ENCODE measurements around the gene NHLRC2. TPM values are rescaled to one million over a fixed set of nuclear protein-coding genes. Genes with fewer than 3 reads are reported as not detected.
A peak's percentile ranks its signal among the peaks of the same experiment; 100 is the strongest.

The NHLRC2 gene
- total and polyA plus RNA-seq, 2 of the 13 experiments (the other 11 are each of a cell fraction or from before 2014, with no cell fraction given), result 7.6 to 12.7 TPM

GRCh38 chr10:113958631-113959382 is 104.3 kb downstream of the NHLRC2 start (continued):
- TF ChIP-seq PPARG (CRISPR knock-in tag; conservative IDR thresholded peaks at IDR 0.05) (0 out of 2 replicates have a peak, but pooled peaks have one; percentile 25), ZNF564 (CRISPR knock-in tag; IDR thresholded peaks at IDR 0.05) (no peak), RBAK (CRISPR knock-in tag; IDR thresholded peaks at IDR 0.05) (no peak), ZNF264 (CRISPR knock-in tag; IDR thresholded peaks at IDR 0.05) (peak; percentile 36; the same call in 1 of the 2 replicates), SP2 (CRISPR knock-in tag; IDR thresholded peaks at IDR 0.05) (no peak), IKZF5 (CRISPR knock-in tag; IDR thresholded peaks at IDR 0.05) (0 out of 2 replicates have a peak, but pooled peaks have one; percentile 50), IRF9 (CRISPR knock-in tag; IDR thresholded peaks at IDR 0.05; ENCODE audit: borderline replicate concordance) (no peak), HDAC2 (CRISPR knock-in tag; IDR thresholded peaks at IDR 0.05) (peak; percentile 65; the same call in 1 of the 2 replicates), ZNF672 (CRISPR knock-in tag; IDR thresholded peaks at IDR 0.05) (no peak), XRCC5 (optimal IDR thresholded peaks at IDR 0.05; ENCODE audit: low read length) (no peak), ZMYM2 (CRISPR knock-in tag; IDR thresholded peaks at IDR 0.05) (no peak), ZNF275 (CRISPR knock-in tag; IDR thresholded peaks at IDR 0.05; ENCODE audit: borderline replicate concordance) (no peak), ATF7-NPFF (CRISPR knock-in tag; IDR thresholded peaks at IDR 0.05; ENCODE audit: low read depth) (no peak), ZZZ3 (CRISPR knock-in tag; IDR thresholded peaks at IDR 0.05; ENCODE audit: borderline replicate concordance) (no peak), ATM (IDR thresholded peaks at IDR 0.05; ENCODE audit: borderline replicate concordance) (no peak), ZNF660 (CRISPR knock-in tag; IDR thresholded peaks at IDR 0.05; ENCODE audit: borderline replicate concordance, low read depth) (no peak), SOX13 (IDR thresholded peaks at IDR 0.05) (no peak), SOX13 (CRISPR knock-in tag; conservative IDR thresholded peaks at IDR 0.05 in 1 of 2, IDR thresholded peaks at IDR 0.05 in 1 of 2) (no peak), ZFP36L2 (CRISPR knock-in tag; IDR thresholded peaks at IDR 0.05) (no peak)
- TF ChIP-seq, protein P1, sequence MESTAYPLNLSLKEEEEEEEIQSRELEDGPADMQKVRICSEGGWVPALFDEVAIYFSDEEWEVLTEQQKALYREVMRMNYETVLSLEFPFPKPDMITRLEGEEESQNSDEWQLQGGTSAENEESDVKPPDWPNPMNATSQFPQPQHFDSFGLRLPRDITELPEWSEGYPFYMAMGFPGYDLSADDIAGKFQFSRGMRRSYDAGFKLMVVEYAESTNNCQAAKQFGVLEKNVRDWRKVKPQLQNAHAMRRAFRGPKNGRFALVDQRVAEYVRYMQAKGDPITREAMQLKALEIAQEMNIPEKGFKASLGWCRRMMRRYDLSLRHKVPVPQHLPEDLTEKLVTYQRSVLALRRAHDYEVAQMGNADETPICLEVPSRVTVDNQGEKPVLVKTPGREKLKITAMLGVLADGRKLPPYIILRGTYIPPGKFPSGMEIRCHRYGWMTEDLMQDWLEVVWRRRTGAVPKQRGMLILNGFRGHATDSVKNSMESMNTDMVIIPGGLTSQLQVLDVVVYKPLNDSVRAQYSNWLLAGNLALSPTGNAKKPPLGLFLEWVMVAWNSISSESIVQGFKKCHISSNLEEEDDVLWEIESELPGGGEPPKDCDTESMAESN (CRISPR knock-in tag; conservative IDR thresholded peaks at IDR 0.05), result no peak
- TF ChIP-seq, protein P2, sequence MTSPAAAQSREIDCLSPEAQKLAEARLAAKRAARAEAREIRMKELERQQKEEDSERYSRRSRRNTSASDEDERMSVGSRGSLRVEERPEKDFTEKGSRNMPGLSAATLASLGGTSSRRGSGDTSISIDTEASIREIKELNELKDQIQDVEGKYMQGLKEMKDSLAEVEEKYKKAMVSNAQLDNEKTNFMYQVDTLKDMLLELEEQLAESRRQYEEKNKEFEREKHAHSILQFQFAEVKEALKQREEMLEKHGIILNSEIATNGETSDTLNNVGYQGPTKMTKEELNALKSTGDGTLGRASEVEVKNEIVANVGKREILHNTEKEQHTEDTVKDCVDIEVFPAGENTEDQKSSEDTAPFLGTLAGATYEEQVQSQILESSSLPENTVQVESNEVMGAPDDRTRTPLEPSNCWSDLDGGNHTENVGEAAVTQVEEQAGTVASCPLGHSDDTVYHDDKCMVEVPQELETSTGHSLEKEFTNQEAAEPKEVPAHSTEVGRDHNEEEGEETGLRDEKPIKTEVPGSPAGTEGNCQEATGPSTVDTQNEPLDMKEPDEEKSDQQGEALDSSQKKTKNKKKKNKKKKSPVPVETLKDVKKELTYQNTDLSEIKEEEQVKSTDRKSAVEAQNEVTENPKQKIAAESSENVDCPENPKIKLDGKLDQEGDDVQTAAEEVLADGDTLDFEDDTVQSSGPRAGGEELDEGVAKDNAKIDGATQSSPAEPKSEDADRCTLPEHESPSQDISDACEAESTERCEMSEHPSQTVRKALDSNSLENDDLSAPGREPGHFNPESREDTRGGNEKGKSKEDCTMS (CRISPR knock-in tag; conservative IDR thresholded peaks at IDR 0.05), result no peak
- TF ChIP-seq, protein P3, sequence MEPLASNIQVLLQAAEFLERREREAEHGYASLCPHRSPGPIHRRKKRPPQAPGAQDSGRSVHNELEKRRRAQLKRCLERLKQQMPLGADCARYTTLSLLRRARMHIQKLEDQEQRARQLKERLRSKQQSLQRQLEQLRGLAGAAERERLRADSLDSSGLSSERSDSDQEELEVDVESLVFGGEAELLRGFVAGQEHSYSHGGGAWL (CRISPR knock-in tag; IDR thresholded peaks at IDR 0.05), result no peak
